GM19035 (cell line): ENCODE results near the gene CFB.
"Not testable (repeated sequence)": the region's sequence is repeated elsewhere in the genome, so short reads cannot be mapped to it uniquely, and the experiment has no call there.

ENCODE experiments used
- ATAC-seq: cut with Tn5 transposase; IDR thresholded peaks from one replicate; pipeline ENCODE4 v1.9.1; 2021; ENCODE audit not compliant: unreplicated experiment

Gene CFB

GRCh38 chr6:31945507-31946369, at the start of gene CFB:
TSS of gene CFB (plus strand) at chr6:31946095. CDS start at chr6:31946222, 127 bp downstream.
- ATAC-seq, result no peak

GRCh38 chr6:31896493-31896855, 49.4 kb upstream of the CFB start:
- no peak for ATAC-seq

GRCh38 chr6:31896856-31897611, 48.9 kb upstream of the CFB start:
- ATAC-seq, result no peak

GRCh38 chr6:31897612-31898382, 48.1 kb upstream of the CFB start, which contains the start of gene EHMT2:
TSS of gene EHMT2 (minus strand) at chr6:31897698. CDS start at chr6:31897677, 21 bp downstream.
- ATAC-seq, result peak; percentile 48

- no peak for ATAC-seq
These were observed 47.4 kb upstream of the CFB start for GRCh38 chr6:31898383-31899011.

GRCh38 chr6:31899215-31899614, 46.7 kb upstream of the CFB start:
- ATAC-seq, result no peak

- ATAC-seq, result no peak
These were observed 45.8 kb upstream of the CFB start for GRCh38 chr6:31899882-31900722.

- no peak for ATAC-seq
These were observed 44.9 kb upstream of the CFB start for GRCh38 chr6:31900917-31901414.

GRCh38 chr6:31901415-31901952, 44.4 kb upstream of the CFB start:
- no peak for ATAC-seq

GRCh38 chr6:31901953-31902643, 43.8 kb upstream of the CFB start, which contains the start of gene ZBTB12:
TSS of gene ZBTB12 (minus strand) at chr6:31902086. CDS start at chr6:31901305, 781 bp downstream.
- peak; percentile 54 for ATAC-seq

GRCh38 chr6:31903957-31904356, 41.9 kb upstream of the CFB start:
- ATAC-seq, result no peak

GRCh38 chr6:31905041-31905440, 40.9 kb upstream of the CFB start:
- no peak for ATAC-seq

GRCh38 chr6:31906122-31906521, 39.8 kb upstream of the CFB start:
- ATAC-seq, result no peak

GRCh38 chr6:31906727-31907126, 39.2 kb upstream of the CFB start:
- ATAC-seq, result not testable (repeated sequence)

GRCh38 chr6:31907158-31907813, 38.6 kb upstream of the CFB start:
- no peak for ATAC-seq

GRCh38 chr6:31908255-31908654, 37.6 kb upstream of the CFB start:
- not testable (repeated sequence) for ATAC-seq

GRCh38 chr6:31908791-31909190, 37.1 kb upstream of the CFB start:
- peak; percentile 89 for ATAC-seq

GRCh38 chr6:31909298-31909697, 36.6 kb upstream of the CFB start:
- not testable (repeated sequence) for ATAC-seq
